ENCODE measurements around the gene TMEM238. TPM values are rescaled to one million over a fixed set of nuclear protein-coding genes. Genes with fewer than 3 reads are reported as not detected.

The TMEM238 gene
- total and polyA plus RNA-seq, 2 donors (not counting 3 experiments of a cell fraction or from before 2014, with no cell fraction given), result 0.18 to 0.35 TPM

- Histone ChIP-seq H4K20me1 (replicated peaks; ENCODE audit: control insufficient read depth, extremely low read depth, insufficient read depth, low read length) (no peaks in the 10 kb centered on the region), H3K4me1 (ENCODE audit: control insufficient read depth, extremely low read depth, insufficient read depth, low read length) (no peaks in the 10 kb centered on the region), H3K36me3 (ENCODE audit: control insufficient read depth in 2 of 2, extremely low read depth in 1 of 2, insufficient read depth in 2 of 2, low read length in 2 of 2) (peaks cover 0 to 7% of the 10 kb centered on the region in 2 experiments), H3K79me2 (ENCODE audit: control insufficient read depth, insufficient read depth, low read length) (no peaks in the 10 kb centered on the region), H3K9ac (replicated peaks; ENCODE audit: extremely low read depth, insufficient read depth, low read length) (no peak overlapping the region), H3K4me3 (replicated peaks in 1 of 3; ENCODE audit: insufficient read depth in 1 of 3, low read depth in 1 of 3, low read length in 3 of 3) (no peak overlapping the region), H3K9me1 (replicated peaks; ENCODE audit: control insufficient read depth, extremely low read depth, insufficient read depth, low read length) (no peaks in the 10 kb centered on the region), H3K27ac (ENCODE audit: insufficient read depth, low read depth, low read length) (no peak overlapping the region), H2AFZ (ENCODE audit: low read depth, low read length) (no peak overlapping the region), H3K4me2 (ENCODE audit: insufficient read depth, low read length) (no peak overlapping the region), H3K9me3 (replicated peaks; ENCODE audit: control insufficient read depth, insufficient read depth, low read length) (no peaks in the 10 kb centered on the region), H3K27me3 (ENCODE audit: control insufficient read depth in 2 of 2, insufficient read depth in 2 of 2, low read length in 2 of 2) (peaks cover 0 to 2% of the 10 kb centered on the region in 2 experiments)
- FAIRE-seq (no peak), DNase-seq (ENCODE audit: low read depth, low spot score) (no peak)
- no TSS peak for BruUV-seq (replicated peaks)
- TF ChIP-seq JUN (IDR thresholded peaks at IDR 0.05; ENCODE audit: borderline replicate concordance, insufficient read depth, insufficient read length, low read depth), result no peak
- TF ChIP-seq MAX (IDR thresholded peaks at IDR 0.05; ENCODE audit: insufficient read depth, insufficient read length), result no peak
- no peak for TF ChIP-seq MYC (IDR thresholded peaks at IDR 0.05; ENCODE audit: low read depth, low read length)
- TF ChIP-seq FOS (IDR thresholded peaks at IDR 0.05; ENCODE audit: borderline replicate concordance, insufficient read depth, low read length), result no peak
- no peak for TF ChIP-seq EZH2 (IDR thresholded peaks at IDR 0.05; ENCODE audit: borderline replicate concordance, low read depth, low read length, severe bottlenecking)
- no peak for TF ChIP-seq POLR2AphosphoS5 (IDR thresholded peaks at IDR 0.05; ENCODE audit: insufficient read depth, low read depth, low read length)
- no peak for TF ChIP-seq GATA2 (IDR thresholded peaks at IDR 0.05; ENCODE audit: insufficient read depth, insufficient read length, low read depth, low read length)
- TF ChIP-seq CTCF (IDR thresholded peaks at IDR 0.05; ENCODE audit: extremely low read depth in 1 of 2, insufficient read depth in 1 of 2, low read depth in 1 of 2, low read length in 2 of 2), result no peak
- CTCF ChIA-PET, result no interaction called here
- POLR2A ChIA-PET, result no interaction called here
- intact Hi-C loops (cut with micrococcal nuclease), result no loop called here
- dilution Hi-C loops (cut with MboI; ENCODE audit: extremely low pct_ligation_motif_present, low sequenced_read_pairs), result no loop called here
Observed at GRCh38 chr19:55346725-55347441, 37.2 kb downstream of the TMEM238 start.
